ENCODE measurements around the gene SELENOT.

The SELENOT gene

DNA sequence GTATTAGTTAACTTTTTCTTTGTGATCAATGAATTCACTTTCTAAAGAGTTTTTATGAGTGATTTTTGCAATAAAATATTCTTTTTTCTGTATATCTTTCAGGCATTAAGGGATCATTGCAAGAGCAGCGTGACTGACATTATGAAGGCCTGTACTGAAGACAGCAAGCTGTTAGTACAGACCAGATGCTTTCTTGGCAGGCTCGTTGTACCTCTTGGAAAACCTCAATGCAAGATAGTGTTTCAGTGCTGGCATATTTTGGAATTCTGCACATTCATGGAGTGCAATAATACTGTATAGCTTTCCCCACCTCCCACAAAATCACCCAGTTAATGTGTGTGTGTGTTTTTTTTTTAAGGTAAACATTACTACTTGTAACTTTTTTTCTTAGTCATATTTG lies 24.4 kb downstream of the SELENOT start:
- no peak overlapping the region for H3K4me3 ChIP-seq (ENCODE audit: control insufficient read depth, low read depth, low read length)
- DNase-seq (ENCODE audit: low read depth): no peak
- TF ChIP-seq, protein P1, sequence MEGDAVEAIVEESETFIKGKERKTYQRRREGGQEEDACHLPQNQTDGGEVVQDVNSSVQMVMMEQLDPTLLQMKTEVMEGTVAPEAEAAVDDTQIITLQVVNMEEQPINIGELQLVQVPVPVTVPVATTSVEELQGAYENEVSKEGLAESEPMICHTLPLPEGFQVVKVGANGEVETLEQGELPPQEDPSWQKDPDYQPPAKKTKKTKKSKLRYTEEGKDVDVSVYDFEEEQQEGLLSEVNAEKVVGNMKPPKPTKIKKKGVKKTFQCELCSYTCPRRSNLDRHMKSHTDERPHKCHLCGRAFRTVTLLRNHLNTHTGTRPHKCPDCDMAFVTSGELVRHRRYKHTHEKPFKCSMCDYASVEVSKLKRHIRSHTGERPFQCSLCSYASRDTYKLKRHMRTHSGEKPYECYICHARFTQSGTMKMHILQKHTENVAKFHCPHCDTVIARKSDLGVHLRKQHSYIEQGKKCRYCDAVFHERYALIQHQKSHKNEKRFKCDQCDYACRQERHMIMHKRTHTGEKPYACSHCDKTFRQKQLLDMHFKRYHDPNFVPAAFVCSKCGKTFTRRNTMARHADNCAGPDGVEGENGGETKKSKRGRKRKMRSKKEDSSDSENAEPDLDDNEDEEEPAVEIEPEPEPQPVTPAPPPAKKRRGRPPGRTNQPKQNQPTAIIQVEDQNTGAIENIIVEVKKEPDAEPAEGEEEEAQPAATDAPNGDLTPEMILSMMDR (IDR thresholded peaks at IDR 0.05; ENCODE audit: control insufficient read depth, insufficient read depth, low read depth, low read length, missing control alignments): no peak

DNA sequence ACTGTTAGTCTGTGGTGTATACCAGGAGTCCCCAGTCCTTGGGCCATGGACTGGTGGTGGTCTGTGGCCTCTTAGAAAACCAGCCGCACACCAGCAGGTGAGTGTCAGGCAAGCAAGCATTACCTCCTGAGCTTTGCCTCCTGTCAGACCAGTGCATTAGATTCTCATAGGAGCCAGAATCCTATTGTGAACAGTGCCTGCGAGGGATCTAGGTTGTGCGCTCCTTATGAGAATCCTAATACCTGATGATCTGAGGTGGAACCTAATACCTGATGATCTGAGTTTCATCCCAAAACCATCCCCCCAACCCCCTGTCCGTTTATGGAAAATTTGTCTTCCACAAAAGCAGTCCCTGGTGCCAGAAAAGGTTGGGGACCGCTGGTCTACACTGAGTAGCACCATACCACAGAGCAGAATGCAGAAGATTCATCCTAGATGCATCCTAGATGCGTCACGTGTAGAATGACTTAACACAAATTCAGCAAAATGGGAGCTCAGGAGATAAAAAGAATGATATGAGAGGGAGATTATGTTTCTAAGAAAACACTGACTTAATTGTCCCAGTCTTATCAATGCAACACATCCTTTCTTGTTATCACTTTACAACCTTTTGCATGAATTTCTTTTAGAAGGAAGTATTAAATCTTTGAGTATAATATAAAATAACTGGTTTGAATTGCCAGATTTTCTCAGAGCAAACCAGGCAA lies 28.5 kb downstream of the SELENOT start:
- H3K4me3 ChIP-seq (ENCODE audit: control insufficient read depth, low read depth, low read length): no peak overlapping the region
- TF ChIP-seq, protein P1 (IDR thresholded peaks at IDR 0.05; ENCODE audit: control insufficient read depth, insufficient read depth, low read depth, low read length, missing control alignments): no peak
- DNase-seq (ENCODE audit: low read depth): no peak

DNA sequence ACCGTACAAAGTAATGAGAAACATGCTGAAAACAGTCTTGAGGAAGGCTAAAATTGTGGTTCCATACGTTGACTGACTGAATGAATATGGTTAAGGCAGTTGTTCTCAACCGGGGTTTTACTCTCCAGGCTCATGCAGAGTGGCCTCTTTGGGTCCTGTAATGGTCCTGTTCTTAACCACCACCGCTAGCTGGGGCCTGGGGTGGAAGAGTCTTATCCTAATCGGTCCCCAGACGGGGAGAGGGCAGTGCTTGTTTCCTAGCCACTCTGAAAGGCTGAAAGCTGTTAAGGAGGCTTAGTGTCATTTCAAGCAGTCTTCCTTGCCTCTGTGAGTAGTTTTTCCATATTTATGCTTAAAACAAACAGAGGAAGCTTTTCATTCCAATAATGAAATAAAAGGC lies 32.0 kb downstream of the SELENOT start:
- no peak overlapping the region for H3K4me3 ChIP-seq (ENCODE audit: control insufficient read depth, low read depth, low read length)
- TF ChIP-seq, protein P1 (IDR thresholded peaks at IDR 0.05; ENCODE audit: control insufficient read depth, insufficient read depth, low read depth, low read length, missing control alignments): no peak
- DNase-seq (ENCODE audit: low read depth): no peak

DNA sequence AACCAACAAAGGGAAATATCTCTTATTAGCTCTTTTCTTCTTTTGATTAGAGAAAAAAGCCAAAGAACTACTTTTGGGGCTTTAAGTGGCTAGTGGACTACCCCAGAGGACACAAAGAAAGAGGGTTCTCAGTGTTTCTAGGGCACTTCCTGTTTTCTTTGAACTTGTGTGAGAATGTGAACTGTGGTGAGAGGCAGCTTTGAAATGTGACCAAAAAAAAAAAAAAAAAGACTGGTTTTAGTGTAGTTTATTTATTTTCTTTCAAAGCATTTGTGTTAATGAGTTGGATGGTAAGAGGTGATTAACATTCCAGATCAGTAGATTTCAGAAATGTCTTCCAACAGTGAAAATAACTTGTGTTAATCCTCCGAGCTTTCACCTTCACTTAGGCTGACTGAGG lies 32.4 kb downstream of the SELENOT start:
- H3K4me3 ChIP-seq (ENCODE audit: control insufficient read depth, low read depth, low read length): no peak overlapping the region
- no peak for DNase-seq (ENCODE audit: low read depth)
- TF ChIP-seq, protein P1 (IDR thresholded peaks at IDR 0.05; ENCODE audit: control insufficient read depth, insufficient read depth, low read depth, low read length, missing control alignments): no peak

DNA sequence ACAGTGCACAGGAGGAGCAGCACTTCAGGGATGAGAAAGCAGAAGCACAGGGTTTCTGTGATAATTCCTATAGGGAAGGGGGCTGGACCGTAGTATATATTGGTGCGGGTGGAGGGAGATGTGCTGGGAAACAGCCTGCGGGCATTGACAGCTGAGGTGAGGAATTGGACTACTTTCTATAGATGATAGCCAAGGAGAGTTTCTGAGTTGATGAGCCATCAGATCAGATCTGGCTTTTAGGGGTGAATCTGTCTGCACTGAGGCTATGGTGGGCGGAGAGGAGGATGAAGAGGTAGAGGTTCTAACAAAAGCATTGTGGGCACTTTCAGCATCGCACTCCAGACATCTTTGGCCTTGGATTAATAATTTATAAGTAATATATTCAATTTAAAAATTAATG lies 33.1 kb downstream of the SELENOT start:
- DNase-seq (ENCODE audit: low read depth): no peak
- TF ChIP-seq, protein P1 (IDR thresholded peaks at IDR 0.05; ENCODE audit: control insufficient read depth, insufficient read depth, low read depth, low read length, missing control alignments): no peak
- no peak overlapping the region for H3K4me3 ChIP-seq (ENCODE audit: control insufficient read depth, low read depth, low read length)

DNA sequence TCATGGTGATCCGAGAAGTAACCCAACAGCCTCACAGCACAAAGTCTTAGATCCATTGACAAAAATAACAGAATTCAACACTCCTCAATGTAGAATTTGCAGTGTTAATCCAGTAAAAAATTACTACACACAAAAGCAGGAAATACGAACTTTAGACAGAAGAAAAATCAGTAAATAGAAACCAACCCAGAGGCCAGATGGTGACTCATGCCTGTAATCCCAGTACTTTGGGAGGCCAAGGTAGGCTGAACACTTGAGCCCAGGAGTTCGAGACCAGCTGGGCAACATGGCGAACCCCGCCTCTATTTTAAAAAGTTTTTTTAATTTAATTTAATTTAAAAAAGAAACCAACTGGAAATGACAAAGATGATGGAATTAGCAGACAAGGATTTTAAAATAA lies 36.1 kb downstream of the SELENOT start:
- TF ChIP-seq, protein P1 (IDR thresholded peaks at IDR 0.05; ENCODE audit: control insufficient read depth, insufficient read depth, low read depth, low read length, missing control alignments): no peak
- DNase-seq (ENCODE audit: low read depth): no peak
- H3K4me3 ChIP-seq (ENCODE audit: control insufficient read depth, low read depth, low read length): no peak overlapping the region
